Activated CD4-positive, alpha-beta T cell treated with anti-CD3 and anti-CD28 coated beads, Interleukin-2, amount 50 U/mL, for 48 hours (primary cell): ENCODE results near the gene FBXO33.

Experiments used
- DNase-seq, 2 experiments: peaks; one replicate each; pipeline ENCODE4 v3.0.0-alpha.2; 2020

FBXO33 gene, protein sequence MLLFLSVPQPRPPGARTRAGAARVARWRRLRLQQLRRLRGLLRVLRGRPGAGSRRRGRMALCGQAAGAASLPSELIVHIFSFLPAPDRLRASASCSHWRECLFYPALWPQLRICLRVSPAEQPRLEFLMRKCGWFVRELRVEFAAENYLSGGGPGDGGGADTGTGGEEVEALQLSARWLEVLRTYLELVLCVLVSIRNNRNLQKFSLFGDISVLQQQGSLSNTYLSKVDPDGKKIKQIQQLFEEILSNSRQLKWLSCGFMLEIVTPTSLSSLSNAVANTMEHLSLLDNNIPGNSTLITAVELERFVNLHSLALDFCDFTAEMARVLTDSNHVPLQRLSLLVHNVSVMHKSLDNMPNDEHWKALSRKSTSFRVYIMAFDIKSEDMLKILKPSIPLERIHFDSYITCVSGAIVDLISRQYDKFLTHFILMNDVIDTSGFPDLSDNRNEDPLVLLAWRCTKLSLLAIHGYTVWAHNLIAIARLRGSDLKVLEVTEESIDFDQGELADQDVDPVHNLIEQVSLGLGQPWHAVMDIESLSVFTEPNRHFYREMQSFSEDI

DNA sequence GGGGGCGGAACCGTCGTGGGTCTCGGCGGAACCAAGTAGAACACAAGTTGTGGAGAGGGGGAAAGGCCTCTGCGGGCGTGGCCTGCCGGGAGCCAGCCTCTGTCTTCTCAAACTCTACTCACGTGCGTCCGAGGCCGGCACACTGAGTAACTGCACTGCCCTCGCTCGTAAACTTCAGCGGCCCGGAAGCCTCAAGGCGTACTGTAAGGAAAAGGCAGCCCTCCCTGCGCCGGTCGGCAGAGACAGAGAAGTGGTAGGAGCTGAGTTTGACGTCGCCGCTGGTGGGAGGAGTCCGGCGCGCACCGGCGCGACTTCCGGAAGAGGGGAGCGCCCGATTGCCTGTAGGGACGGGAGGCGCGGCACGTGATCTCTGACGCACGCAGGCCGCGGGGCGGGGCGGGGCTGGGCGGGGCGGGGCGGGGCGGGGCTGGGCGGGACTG lies at the start of gene FBXO33:
FBXO33 (minus strand) TSS at position 255 of the 440 bp plus-strand sequence. CDS start 271 bp downstream, outside the sequence.
- peak; percentile 94 to 97 for DNase-seq

DNA sequence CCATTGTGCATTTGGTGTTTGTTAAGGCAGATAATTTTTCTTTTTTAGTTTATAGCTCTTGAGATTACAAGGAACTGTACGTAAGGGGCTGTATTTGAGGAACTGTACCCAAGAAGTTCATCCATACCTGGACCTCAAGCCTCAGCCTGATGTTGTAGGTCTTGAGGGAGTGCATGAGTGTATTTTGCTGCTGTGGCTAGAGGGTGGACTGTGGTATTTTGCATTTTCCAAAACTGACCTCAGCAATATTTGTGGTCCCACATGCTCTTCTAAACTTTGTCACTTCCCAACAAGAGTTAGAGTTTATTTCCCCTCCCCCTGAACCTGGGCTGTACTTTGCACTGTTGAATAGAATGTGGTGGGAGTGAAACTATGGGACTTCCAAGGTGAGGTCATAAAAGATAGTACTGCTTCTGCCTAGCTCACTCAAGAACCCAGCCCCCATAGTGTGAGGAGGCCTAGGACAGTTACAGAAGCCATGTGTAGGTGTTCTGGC lies 42.2 kb upstream of the FBXO33 start:
- peak in 1 of 2 experiments; percentile 16 for DNase-seq

DNA sequence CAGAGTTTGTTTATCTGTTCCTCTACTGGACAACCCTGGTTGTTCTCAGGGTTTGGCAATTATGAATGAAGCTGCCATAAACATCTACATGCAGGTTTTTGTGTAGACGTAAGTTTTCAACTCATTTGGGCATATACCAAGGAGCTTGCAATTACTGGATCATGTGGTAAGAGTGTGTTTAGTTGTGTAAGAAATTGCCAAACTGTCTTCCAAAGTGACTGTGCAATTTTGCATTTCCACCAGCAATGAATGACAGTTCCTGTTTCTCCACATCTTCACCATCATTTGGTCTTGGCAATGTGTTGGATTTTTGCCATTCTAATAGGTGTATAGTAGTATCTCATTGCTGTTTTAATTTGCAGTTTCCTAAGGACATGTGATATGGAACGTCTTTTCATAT lies 39.8 kb upstream of the FBXO33 start:
- no peak for DNase-seq

DNA sequence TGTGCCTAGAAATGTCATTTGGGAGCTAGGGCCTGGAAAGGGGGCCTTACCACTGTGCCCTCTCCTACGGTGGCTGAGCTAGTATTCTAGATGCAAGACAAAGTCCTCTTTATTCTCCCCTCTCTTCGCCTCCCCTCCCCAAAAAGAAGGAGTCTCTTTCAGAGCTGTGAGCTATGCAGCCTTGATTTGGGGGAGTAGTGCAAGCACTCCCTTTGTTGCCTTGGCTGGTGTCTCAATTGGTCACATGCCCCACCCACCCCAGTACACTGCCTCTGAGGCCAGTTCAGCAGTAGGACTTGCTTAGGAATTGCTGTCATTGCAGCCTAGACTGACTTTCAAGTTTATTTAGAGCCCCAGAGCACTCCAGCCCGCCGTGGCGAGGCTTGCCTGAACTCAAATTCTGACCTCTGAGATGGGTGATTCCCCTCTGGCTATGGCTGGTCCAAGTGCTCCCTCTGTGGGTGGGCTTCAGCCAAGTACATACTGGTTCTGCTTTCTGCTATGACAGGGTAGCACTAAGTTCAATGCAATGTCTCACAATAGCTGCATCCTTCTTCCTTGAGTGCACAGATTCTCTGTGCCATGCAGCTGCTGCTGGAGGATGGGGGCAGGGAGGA lies 37.0 kb upstream of the FBXO33 start:
- DNase-seq, result peak; percentile 36 to 47

DNA sequence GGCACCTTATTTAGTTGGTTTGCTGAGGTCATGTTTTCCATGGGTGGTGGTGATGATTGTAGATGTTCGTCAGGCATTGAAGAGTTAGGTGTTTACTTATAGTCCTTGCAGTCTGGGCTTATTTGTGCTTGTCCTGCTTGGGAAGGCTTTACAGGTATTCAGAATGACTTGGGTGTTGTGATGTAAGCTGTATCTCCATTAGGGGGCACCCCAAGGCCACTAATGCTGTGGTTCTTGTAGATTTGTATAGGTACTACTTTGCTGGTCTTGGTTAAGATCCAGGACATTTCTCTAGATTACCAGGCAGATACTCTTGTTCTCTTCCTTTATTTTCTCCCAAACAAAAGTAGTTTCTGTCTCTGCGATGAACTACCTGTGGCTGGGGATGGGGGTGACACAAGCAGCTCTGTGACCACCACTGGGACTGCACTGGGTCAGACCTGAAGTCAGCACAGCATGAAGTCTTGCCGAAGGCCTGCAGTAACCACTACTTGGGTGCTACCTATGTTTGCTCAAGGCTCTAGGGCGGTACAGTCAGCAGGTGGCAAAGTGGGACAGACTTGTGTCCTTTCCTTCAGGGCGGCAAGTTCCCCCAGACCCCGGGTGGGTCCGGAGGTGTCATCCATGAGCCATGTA lies 35.8 kb upstream of the FBXO33 start:
- DNase-seq, result peak; percentile 32 to 45

DNA sequence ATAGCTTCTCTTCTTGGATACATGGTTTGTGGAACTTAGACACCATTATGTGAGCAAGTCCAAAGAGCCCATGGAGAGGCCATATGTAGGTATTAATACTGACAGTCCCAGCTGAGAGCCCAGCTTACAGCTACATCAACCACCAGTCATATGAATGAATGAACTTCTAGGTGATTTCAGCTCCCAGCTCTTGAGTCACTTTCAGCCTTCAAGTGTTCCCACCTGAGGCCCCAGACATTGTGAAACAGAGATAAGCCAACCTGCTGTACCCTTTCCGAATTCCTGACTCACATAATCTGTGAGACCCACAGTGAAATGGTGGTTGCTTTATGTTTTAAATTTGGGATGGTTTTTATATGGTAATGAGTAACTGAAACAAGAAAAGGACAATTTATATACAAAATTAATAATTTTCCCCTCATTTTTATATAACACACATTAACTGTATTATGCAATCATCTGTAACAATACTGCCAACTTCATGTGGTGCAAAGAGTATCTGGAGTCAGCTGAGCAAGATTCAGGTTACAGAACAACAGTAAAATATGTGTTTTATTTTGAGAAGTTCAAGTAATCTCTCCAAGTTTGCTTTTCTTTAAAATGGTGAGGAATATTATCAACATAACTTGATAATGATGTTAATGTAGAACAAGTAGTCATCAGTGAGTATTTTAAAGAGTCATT lies 27.7 kb upstream of the FBXO33 start:
- DNase-seq, result no peak

DNA sequence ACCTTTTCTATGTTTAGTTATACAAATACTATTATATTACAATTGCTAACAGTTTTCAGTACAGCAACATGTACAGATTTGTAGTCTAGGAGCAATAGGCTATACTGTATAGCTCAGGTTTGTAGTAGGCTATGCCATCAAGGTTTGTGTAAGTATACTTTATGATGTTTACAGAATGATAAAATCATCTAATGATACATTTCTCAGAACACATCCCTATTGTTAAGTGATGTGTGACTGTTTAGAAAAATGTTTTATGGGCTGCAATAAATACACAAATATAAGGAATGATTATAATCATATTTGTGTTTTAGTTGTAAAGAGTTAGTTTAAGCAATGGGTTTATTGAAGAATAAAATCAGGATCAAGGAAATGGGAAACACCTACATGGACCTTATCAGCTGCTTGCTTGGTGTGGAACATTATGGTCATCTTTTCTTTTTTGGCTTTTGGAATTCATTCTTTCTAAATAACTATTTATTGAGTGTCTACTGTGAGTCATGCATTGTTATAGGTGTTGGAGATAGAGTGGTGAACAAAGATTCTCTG lies 24.5 kb upstream of the FBXO33 start:
- no peak for DNase-seq

DNA sequence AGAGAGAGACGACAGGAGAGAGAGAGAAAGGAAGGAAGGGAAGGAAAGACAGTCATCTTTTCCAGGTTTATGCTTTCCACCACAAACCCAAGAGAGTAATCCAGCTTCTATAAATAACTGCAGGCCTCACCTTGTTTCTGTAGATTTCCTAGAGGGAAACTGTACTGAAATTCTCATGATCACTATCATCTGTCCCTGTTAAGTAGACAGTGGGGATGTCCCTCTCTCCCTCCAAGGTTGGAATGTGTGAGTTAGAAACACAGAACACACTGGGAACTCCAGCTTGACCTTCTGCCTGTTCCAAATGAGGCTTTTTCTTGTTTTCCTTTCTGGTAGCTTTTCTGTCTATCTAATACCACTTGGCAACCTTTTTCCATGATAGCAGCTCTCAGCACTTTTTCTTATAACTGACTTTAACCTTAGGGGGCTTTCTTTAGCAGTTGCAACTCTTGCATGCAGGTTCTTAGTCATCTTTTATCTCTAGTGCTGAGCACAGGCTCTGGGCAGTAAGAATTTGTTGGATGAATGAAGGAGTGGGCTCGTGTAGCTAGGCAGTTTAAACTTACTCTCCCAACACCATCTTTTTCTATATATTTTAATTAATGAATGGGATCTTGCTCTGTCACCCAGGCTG lies 22.8 kb upstream of the FBXO33 start:
- no peak for DNase-seq

DNA sequence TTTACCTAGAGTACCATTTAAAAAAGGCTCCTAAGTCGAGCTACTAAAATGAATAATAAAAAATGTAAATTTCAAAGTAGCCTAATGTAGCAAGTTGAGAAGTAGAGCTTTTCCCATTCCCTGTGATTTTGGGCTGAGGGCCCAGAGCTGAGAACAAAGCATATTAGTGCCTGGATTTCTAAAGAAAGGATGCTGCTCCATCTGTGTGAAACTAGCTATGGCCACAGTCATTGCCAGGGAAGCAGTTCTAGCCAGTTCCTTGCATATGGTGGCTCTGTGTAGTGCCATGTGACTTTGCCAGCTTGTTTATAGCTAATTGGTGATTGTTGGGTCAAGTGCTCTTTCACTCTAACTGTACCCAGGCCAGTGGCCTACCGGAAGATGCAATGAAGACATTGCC lies 20.4 kb upstream of the FBXO33 start:
- no peak for DNase-seq

DNA sequence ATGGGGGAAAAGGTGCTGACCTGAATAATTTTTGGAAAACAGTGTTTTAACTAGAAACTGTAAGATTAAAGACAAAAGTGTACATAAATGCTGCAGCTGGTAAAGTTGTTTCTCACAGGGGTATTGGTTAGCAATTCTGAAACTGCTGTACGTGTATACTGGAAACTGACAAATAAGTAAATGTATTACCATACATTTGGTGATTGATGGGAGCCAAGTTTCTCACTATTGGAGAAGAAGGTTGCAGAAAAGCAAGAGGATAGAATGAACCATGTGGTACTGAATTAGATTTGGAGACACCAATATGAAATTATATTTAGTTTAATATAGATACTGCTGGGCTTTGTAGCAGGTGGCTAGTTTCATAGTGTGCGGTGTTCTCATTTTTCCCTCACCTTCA lies 19.6 kb upstream of the FBXO33 start:
- no peak for DNase-seq

DNA sequence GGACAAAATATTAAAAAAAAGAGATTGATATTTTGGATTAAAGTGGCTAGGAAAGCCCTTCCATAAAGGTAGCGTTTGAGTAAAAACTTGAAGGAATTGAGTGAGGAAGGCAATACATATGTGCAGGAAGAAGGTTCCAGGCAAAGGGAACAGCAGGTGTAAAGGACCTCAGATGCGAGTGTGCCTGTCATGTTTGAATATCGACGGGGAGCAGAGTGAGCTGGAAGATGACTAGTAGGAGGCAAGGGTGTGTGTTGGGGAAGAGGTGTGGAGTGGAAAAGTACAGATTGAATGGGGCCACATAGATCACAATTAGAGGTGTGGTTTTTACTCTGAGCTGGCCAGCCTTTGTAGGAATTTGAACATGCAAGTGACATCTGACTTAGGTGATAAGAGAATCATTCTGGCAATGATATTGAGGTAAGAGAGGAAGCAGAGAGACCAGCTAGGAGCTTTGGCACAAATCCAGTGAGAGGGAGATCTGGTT lies 15.0 kb upstream of the FBXO33 start:
- no peak for DNase-seq

DNA sequence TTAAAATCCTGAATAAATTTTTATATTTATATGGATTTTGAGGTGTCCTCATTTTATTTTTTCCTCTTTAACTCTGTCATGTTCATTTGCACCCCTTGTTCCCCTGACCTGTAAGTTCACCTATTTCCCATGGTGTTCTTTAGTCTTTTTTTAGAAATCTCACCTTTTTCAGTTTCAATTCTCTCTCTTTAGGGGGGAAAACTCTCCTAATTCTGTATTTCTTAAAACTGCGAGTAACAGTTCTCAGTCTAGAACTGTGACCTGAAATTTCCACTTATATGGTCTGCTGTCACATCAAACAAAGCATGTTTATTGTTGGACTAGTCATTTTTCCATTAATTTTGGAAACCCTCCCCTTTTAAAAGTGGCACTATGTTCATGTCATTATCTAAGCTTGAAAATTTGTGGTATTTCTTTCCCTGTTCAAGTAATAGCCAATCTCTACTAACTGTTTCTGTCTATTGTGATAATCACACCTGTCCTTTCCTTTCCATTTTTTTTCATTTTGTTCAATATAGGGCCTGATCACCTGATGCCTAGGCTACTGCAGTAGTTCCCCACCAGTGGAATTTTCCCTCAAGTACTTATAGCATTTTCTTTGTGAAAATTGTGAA lies 14.0 kb upstream of the FBXO33 start:
- DNase-seq, result no peak

DNA sequence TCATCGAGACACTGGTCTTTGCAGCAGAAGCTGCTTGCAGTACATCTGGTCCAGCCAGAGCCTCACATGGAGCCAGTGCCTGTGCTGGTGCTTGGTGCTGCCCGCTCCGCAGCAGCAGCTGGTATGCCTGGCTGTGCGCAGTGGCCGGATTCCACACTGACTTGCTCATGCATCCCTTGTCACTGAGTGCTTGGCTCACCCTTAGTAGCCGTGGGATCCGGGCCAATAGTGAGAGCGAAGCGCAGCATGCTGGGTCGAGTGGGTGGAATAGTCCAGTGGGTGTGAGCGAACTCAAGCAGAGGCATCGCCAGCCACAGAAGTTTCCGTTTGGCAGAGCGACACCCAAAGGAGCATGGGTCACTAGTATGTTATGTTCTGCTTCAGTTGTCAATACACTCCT lies 10.1 kb upstream of the FBXO33 start:
- DNase-seq, result no peak

DNA sequence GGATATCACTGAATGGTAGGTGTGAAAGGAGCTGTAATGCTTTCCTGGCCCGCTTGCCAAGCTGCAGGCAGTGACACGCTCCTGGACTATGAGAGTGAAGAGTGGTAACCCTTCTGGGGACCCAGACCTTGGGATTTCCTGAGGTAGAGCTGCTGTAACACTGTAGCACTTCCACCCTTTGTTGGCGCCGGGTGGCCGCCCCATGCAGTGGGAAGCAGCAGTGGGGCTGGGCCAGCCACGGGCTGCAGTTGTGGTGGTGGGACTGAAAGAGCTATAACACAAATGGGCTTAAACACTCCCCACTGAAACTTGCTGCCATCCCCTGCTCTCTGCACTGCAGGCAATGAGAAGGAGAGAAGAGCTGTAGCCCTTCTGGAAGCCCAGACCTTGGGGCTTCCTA lies 9.6 kb upstream of the FBXO33 start:
- DNase-seq, result no peak

DNA sequence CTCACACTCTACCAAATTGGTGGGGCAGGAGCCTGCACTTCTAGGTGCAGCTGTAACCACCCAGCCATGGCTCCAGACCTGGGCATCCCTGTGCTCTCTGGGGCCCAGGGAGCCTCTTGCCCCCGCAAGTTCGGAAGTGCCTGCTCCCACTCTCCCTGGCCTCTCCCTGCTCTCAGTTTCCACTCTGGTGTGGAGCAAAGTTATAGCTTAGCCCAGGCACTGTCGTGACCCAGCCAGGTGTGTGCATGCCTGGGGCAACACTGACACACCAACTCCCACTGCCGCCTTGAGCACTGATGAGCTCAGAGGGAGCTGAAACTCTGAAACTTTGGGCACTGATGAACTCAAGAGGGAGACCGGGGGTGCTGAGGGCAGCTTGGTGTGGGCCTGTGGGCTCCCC lies 8.7 kb upstream of the FBXO33 start:
- no peak for DNase-seq

DNA sequence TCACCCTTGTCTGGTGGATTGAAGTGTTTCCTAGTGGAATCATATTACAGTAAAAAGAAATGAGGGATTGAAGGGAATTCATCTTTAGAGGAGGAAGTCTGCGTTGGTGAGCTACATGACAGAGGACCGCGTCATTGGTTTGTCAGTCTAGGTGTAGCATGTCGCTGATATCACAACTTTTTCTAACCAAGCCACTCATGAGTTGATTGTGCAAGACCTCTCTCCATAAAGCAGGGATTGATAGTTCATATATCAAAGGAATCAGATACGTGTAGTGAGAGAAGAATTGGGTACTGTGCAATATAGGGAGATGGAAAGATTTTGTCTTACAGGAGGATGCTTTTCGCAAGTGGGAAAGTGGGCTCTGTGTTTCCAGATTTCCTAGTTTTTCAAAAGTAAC lies 3.0 kb upstream of the FBXO33 start:
- no peak for DNase-seq

DNA sequence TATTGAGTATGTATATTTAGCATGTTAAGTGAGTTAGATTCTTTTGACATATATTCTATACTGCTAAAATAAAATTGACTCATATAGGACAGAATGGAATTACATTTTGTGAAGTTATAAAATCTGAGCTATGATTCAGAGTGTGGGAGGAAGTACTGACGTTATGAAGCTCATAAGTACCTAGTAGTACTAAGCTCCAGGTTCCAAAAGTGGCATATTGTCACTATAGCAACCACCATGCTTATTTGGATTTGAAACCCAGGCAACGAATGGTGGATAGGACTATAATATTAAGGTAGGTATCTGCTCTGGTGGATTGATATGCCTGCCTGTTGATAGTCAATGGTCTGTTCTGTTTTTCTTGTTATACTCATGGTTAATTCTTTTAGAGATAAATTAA lies 2.2 kb upstream of the FBXO33 start:
- DNase-seq, result no peak

DNA sequence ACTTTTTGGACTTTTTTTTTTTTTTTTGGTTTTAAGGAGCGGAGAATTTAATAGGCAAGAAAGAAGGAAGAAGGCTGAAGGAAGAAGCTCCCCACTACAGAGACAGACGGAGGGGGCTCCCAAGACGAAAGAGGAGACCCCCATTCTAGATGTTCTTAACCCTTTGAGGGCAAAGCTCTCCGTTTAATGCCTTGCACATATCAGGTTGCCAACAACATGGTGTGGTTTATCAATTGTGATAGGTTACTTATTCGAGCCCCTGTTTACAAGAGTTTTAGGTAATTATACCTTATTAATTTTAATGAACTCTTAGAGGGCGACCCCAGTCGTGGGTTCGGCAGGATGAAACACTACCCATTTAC lies 1.2 kb upstream of the FBXO33 start:
- no peak for DNase-seq

DNA sequence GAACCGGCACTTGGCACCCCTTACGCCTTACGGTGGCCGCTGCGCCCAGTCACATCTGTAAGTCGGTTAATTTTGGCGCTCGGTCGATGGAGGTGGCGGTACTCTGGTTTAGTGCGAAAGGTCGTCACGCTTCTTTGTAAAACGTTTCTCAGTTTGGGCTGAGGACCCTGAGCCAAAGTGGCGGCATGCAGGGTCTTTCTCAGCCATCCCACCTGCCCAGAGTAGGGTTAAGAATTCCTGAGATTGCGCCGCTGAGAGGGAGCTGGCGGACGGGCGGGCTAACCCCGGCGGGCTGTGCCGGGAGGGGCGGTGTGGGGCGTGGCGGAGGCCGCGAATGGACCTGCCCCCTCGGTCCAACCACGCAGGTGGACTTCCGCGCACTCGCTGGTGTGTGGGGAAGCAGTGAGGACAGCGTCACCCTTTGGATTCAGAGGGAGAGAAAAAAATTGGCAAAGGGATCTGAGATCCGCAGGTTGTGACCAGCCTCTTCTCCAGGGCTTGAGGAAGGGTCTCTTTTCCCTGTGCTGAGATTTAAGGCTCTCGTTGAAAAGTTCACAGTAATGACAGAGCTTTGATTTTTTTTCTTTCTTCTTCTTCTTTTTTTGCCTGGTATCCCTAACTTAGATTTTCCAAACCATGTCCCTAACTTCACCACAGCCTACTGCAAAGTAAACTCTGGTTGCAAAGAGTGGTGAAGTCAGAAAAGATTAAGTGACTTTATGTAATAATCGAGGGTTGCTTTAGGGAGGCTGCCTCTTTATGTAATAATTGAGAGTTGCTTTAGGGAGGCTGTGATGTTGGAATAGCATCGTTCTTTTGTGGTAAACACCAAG lies 602 bp upstream of the FBXO33 start:
- peak; percentile 80 to 84 for DNase-seq

DNA sequence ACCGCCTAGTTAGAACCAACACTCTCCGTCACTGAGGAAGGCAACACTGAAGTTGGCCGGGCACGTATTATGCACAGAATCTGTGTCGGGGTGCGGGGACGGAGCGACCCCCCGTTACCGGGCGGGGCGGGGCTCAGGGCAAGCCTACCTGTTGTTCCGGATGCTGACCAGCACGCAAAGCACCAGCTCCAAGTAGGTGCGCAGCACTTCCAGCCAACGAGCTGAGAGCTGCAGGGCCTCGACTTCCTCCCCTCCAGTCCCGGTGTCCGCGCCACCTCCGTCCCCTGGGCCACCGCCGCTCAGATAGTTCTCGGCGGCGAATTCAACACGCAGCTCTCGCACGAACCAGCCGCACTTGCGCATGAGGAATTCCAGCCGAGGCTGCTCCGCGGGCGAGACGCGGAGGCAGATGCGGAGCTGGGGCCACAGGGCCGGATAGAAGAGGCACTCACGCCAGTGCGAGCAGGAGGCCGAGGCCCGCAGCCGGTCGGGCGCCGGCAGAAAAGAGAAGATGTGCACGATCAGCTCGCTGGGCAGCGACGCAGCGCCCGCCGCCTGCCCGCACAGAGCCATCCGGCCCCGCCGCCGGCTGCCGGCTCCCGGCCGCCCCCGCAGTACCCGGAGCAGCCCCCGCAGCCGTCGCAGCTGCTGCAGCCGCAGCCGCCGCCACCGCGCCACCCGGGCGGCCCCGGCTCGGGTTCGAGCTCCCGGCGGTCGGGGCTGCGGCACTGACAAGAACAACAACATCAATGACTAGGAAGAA lies 636 bp downstream of the FBXO33 start:
- DNase-seq, result peak; percentile 43 to 56
